Measurements from ENCODE around the gene DACT3. TPM values are rescaled to one million over a fixed set of nuclear protein-coding genes. Genes with fewer than 3 reads are reported as not detected.

DACT3 gene
- total RNA-seq, 4 donors from 2014 or later: 1.7 to 3.2 (median 2.7) TPM

DNA sequence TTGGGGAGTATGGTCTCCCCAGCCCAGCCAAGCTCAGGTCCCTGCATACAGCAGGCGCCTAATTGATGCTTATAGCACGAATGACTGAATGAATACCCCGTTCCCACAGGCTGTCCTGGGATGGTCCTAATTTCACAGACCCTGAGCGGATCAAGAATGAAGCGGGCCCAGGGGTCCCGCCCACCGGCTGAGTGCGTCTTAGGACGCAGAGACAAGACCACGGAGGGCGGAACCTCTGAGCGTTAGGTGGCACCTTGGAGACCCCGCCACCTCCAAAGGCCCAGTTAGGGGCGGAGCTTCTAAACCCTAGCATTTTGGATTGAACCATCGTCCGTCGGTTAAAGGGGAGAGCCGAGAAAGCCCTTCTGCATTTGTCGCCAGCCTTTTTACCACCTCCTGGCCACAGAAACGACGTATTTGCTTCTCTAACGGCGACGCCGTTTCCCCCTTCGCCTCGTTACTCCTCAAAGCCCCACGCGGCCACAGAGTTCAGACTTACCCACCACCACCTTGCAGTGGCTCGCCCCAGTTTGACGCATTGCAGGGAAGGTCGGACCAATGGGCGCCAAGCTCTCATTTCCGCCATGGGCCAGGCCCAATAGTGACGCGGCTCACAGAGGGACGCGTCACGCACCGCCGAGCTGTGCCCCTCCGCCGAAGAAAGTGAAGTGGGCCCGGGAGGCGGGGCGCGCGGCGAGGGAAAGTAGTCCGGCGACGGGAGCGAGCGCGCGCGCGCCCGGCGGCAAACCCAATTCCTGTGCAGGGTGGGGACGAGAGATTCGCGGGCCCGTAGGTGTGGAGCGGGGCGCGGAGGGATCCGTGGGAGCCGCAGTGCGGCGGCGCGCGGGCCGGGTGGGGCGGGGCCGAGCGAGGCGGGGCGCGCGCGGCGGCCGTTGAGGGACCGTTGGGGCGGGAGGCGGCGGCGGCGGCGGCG is 60.3 kb downstream of the DACT3 start:
- H3K27me3 ChIP-seq: no peaks in the 10 kb centered on the region
- peak overlapping the region; percentile 16 to 97 (median 92) for H3K4me3 ChIP-seq (replicated peaks in 1 of 3)
- H3K36me3 ChIP-seq: peaks cover 0 to under 1% of the 10 kb centered on the region in 2 donors
- peaks cover 27 to 37% of the 10 kb centered on the region in 2 donors for H3K4me1 ChIP-seq
- peak; percentile 96 to 97 for DNase-seq
- no peaks in the 10 kb centered on the region for H3K9me3 ChIP-seq
- 1 to 2% methylated on average over 34 to 36 of the region's 93 CpGs for WGBS, 2 donors
- intact Hi-C loops (cut with DNase I): loop anchor here (5.0 kb wide), 1 partner anchor 62 kb away; the partner anchor contains the start of gene DACT3
- peak in 1 of 6 experiments; percentile 4 for TF ChIP-seq CTCF (IDR thresholded peaks at IDR 0.05)
- TF ChIP-seq POLR2A (IDR thresholded peaks at IDR 0.05): peak in 1 of 2 donors; percentile 59
- peak overlapping the region; percentile 95 to 99 (median 97) for H3K27ac ChIP-seq

GRCh38 chr19:46599716-46600373 is 61.1 kb downstream of the DACT3 start:
- 64 to 66% methylated on average over 9 of the region's 9 CpGs for WGBS, 2 donors
- no peaks in the 10 kb centered on the region for H3K36me3 ChIP-seq
- TF ChIP-seq CTCF (IDR thresholded peaks at IDR 0.05) (no peak), POLR2A (IDR thresholded peaks at IDR 0.05) (no peak)
- intact Hi-C loops (cut with DNase I): loop anchor here (5.0 kb wide), 1 partner anchor 62 kb away; the partner anchor contains the start of gene DACT3
- no peaks in the 10 kb centered on the region for H3K9me3 ChIP-seq
- H3K27me3 ChIP-seq: no peaks in the 10 kb centered on the region
- H3K4me1 ChIP-seq: peaks cover 19 to 29% of the 10 kb centered on the region in 2 donors
- peak overlapping the region; percentile 16 to 97 (median 92) for H3K4me3 ChIP-seq (replicated peaks in 1 of 3)
- no peak for DNase-seq
- H3K27ac ChIP-seq: peak overlapping the region; percentile 95 to 99 (median 97)

GRCh38 chr19:46598372-46598917 is 62.5 kb downstream of the DACT3 start:
- H3K9me3 ChIP-seq: no peaks in the 10 kb centered on the region
- DNase-seq: no peak
- no peaks in the 10 kb centered on the region for H3K36me3 ChIP-seq
- intact Hi-C loops (cut with DNase I): no loop called here
- no peaks in the 10 kb centered on the region for H3K27me3 ChIP-seq
- H3K4me1 ChIP-seq: peaks cover 15 to 16% of the 10 kb centered on the region in 2 donors
- 98 to 99% methylated on average over 4 of the region's 4 CpGs for WGBS, 2 donors
- H3K4me3 ChIP-seq (replicated peaks in 1 of 3): no peak overlapping the region
- H3K27ac ChIP-seq: no peak overlapping the region
- TF ChIP-seq POLR2A (IDR thresholded peaks at IDR 0.05): no peak
- TF ChIP-seq CTCF (IDR thresholded peaks at IDR 0.05): no peak

MicroRNAs encoded within 50 kb of the gene (microRNA counts, 767-probe panel; counts per million panel counts)
- microRNA hsa-miR-320e: 3,064 to 4,157 counts per million in 2 donors

Small RNA genes lying within 50 kb of the gene (microRNA-seq; reads per million reads assigned to microRNA genes)
- gene MIR320E: 7.7 reads per million, percentile 21 among the genes with 10 or more reads in this experiment

Small RNA genes lying within 50 kb of the gene (small RNA-seq; reads per million reads assigned to genes)
- not detected for gene MIR320E
- gene RN7SL364P: not detected

Other genes starting within 250 kb of the DACT3 start
- gene CCDC8, start 247.6 kb downstream of the DACT3 start, total RNA-seq: 10 to 100 TPM; 16.8 to 34.9 (median 29.3) TPM
- gene PNMA8C, start 232.2 kb downstream of the DACT3 start, total RNA-seq: under 1 TPM in 1 of 4 donors, not detected in 3; 0.11 TPM
- gene PNMA8A, start 189.6 kb downstream of the DACT3 start, total RNA-seq: 10 to 100 TPM in 3 of 4 donors, 1 to 10 TPM in 1; 8.9 to 33.8 (median 19.5) TPM
- 1 to 10 TPM; 1.3 to 1.5 (median 1.5) TPM for gene PNMA8B, start 165.3 kb downstream of the DACT3 start, total RNA-seq
- 100 to 1,000 TPM; 108 to 190 (median 155) TPM for gene CALM3, start 59.9 kb downstream of the DACT3 start, total RNA-seq
- gene PTGIR, start 36.1 kb downstream of the DACT3 start, total RNA-seq: 10 to 100 TPM in 2 of 4 donors, 1 to 10 TPM in 2; 9.0 to 21.9 (median 12.7) TPM
- gene GNG8, start 25.0 kb downstream of the DACT3 start, total RNA-seq: not detected
- 10 to 100 TPM; 23.7 to 40.7 (median 32.7) TPM for gene PRKD2, start 55.9 kb upstream of the DACT3 start, total RNA-seq
- 10 to 100 TPM; 20.1 to 40.1 (median 23.1) TPM for gene FKRP, start 84.9 kb upstream of the DACT3 start, total RNA-seq
- gene STRN4, start 85.3 kb upstream of the DACT3 start, total RNA-seq: 10 to 100 TPM; 54.1 to 73.4 (median 67.7) TPM
- gene SLC1A5, start 127.4 kb upstream of the DACT3 start, total RNA-seq: 10 to 100 TPM in 3 of 4 donors, 1 to 10 TPM in 1; 9.3 to 18.5 (median 11.8) TPM
- gene AP2S1, start 189.7 kb upstream of the DACT3 start, total RNA-seq: 10 to 100 TPM; 29.8 to 98.4 (median 64.1) TPM
- gene ARHGAP35, start 199.8 kb upstream of the DACT3 start, total RNA-seq: 10 to 100 TPM; 51.2 to 82.9 (median 67.0) TPM

All from thyroid gland (tissue), 4 donors.